ENCODE data around the gene MTURN. TPM values are rescaled to one million over a fixed set of nuclear protein-coding genes. Genes with fewer than 3 reads are reported as not detected.
A peak's percentile ranks its signal among the peaks of the same experiment; 100 is the strongest.

The MTURN gene
- total and polyA plus RNA-seq, 9 of the 15 experiments (the other 6 are each of a cell fraction or from before 2014, with no cell fraction given) = 0.94 to 14.8 (median 6.4) TPM

DNA sequence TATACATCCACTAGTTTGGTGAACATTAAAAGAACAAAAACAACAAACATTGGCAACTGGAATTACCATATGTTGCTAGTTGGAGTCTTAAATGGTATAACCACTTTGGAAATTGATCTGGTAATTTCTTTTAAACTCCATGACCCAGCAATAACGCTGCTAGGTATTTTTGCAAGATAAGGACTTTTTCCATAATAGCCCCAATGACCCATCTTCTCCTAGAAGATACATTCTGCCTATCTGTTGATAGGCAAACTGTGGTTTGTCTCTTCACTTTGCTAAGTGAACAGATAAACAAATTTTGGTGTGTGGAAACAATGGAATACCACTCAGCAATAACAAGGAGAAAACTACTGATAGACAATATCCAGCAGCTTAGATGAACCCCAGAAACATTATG is 30.6 kb upstream of the MTURN start (continued):
- TF ChIP-seq MAFG (tag; conservative IDR thresholded peaks at IDR 0.05) (peak; percentile 78), MIER1 (IDR thresholded peaks at IDR 0.05; ENCODE audit: low read depth) (no peak), ZSCAN32 (CRISPR knock-in tag; IDR thresholded peaks at IDR 0.05) (no peak), FOXA3 (CRISPR knock-in tag; conservative IDR thresholded peaks at IDR 0.05 in 1 of 2, IDR thresholded peaks at IDR 0.05 in 1 of 2) (no peak), NR3C1 (CRISPR knock-in tag; IDR thresholded peaks at IDR 0.05) (no peak), FOXP1 (CRISPR knock-in tag; IDR thresholded peaks at IDR 0.05) (no peak), TAF7 (tag; IDR thresholded peaks at IDR 0.05) (no peak), ZNF408 (CRISPR knock-in tag; IDR thresholded peaks at IDR 0.05; ENCODE audit: low read depth) (no peak), POLR3G (IDR thresholded peaks at IDR 0.05; ENCODE audit: extremely low read depth, insufficient read length, insufficient replicate concordance) (no peak), SIX5 (IDR thresholded peaks at IDR 0.05; ENCODE audit: borderline replicate concordance in 1 of 2, insufficient read depth in 1 of 2, low read depth in 1 of 2, low read length in 2 of 2) (no peak), EP300 (IDR thresholded peaks at IDR 0.05; ENCODE audit: low read length) (no peak), MAFK (IDR thresholded peaks at IDR 0.05; ENCODE audit: low read length) (peak; percentile 37; the same call in 1 of the 2 replicates), HIVEP1 (CRISPR knock-in tag; IDR thresholded peaks at IDR 0.05) (no peak), ZNF140 (CRISPR knock-in tag; IDR thresholded peaks at IDR 0.05) (no peak)
- TF ChIP-seq, protein P1, sequence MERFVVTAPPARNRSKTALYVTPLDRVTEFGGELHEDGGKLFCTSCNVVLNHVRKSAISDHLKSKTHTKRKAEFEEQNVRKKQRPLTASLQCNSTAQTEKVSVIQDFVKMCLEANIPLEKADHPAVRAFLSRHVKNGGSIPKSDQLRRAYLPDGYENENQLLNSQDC (CRISPR knock-in tag; IDR thresholded peaks at IDR 0.05) = no peak
- TF ChIP-seq, protein P2, sequence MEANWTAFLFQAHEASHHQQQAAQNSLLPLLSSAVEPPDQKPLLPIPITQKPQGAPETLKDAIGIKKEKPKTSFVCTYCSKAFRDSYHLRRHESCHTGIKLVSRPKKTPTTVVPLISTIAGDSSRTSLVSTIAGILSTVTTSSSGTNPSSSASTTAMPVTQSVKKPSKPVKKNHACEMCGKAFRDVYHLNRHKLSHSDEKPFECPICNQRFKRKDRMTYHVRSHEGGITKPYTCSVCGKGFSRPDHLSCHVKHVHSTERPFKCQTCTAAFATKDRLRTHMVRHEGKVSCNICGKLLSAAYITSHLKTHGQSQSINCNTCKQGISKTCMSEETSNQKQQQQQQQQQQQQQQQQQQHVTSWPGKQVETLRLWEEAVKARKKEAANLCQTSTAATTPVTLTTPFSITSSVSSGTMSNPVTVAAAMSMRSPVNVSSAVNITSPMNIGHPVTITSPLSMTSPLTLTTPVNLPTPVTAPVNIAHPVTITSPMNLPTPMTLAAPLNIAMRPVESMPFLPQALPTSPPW (CRISPR knock-in tag; IDR thresholded peaks at IDR 0.05) = no peak
